ENCODE data around the gene C2CD5. TPM values are rescaled to one million over a fixed set of nuclear protein-coding genes. Genes with fewer than 3 reads are reported as not detected.

The C2CD5 gene
- total RNA-seq, 1 donor from 2014 or later, result 38.0 TPM

DNA sequence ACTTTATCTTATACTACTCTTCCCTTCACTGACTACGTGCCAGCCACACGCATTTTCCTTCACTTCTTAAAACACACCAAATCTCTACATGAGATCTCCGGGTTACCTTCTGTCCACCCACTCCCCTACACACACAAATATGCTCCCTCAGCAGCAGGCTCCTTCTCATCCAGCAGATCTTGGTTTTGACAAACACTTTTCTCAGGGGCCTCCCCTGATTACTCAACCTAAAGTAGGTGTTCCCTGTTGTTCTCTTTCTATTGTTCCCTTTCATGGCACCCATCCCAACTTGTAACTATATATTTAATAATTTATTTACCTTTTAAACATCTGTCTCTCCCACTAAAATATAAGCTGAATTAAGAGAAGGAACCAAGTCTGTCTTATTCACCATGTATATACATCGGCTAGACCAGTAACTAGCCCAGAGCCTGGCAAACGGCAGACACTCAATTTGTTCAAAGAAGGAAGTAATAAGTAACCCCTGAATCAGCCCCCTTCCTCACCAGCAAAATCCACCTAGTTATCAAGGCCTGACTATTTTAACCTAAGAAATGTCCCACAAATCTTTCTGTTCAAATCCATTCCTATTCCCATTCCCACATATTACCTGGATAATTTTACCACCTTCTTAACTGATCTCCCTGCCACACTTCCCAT is 2.7 kb downstream of the C2CD5 start:
- H3K4me3 ChIP-seq, result no peak overlapping the region
- H3K36me3 ChIP-seq, result no peaks in the 10 kb centered on the region
- no peak for DNase-seq
- H3K27me3 ChIP-seq, result no peaks in the 10 kb centered on the region
- H3K4me1 ChIP-seq, result peaks cover 52% of the 10 kb centered on the region
- intact Hi-C loops (cut with DNase I), result no loop called here
- ATAC-seq, result no peak
- TF ChIP-seq, protein P1, sequence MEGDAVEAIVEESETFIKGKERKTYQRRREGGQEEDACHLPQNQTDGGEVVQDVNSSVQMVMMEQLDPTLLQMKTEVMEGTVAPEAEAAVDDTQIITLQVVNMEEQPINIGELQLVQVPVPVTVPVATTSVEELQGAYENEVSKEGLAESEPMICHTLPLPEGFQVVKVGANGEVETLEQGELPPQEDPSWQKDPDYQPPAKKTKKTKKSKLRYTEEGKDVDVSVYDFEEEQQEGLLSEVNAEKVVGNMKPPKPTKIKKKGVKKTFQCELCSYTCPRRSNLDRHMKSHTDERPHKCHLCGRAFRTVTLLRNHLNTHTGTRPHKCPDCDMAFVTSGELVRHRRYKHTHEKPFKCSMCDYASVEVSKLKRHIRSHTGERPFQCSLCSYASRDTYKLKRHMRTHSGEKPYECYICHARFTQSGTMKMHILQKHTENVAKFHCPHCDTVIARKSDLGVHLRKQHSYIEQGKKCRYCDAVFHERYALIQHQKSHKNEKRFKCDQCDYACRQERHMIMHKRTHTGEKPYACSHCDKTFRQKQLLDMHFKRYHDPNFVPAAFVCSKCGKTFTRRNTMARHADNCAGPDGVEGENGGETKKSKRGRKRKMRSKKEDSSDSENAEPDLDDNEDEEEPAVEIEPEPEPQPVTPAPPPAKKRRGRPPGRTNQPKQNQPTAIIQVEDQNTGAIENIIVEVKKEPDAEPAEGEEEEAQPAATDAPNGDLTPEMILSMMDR (IDR thresholded peaks at IDR 0.05), result no peak
- H3K9me3 ChIP-seq, result no peaks in the 10 kb centered on the region
- H3K27ac ChIP-seq, result no peak overlapping the region

DNA sequence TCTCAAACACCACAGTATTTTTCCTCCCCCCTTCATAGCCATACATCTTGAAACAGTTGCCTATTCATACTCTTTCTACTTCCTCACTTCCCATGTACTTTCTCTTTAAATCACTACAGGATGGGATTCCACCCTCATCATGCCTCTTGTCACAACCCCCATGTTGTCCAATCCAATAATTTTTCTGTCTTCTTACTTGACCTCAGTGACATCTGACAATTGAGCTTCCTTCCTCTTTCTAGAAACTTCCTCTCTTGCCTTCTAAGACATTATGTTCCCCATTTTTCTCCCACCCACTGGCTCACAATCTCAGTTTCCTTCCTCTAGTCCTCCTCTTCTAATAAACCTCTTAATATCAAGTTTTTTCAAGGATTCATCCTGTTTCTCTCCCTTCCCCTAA is 5.3 kb downstream of the C2CD5 start:
- H3K9me3 ChIP-seq, result no peaks in the 10 kb centered on the region
- no peaks in the 10 kb centered on the region for H3K27me3 ChIP-seq
- peaks cover 52% of the 10 kb centered on the region for H3K4me1 ChIP-seq
- peak overlapping the region; percentile 27 for H3K27ac ChIP-seq
- TF ChIP-seq, protein P1 (IDR thresholded peaks at IDR 0.05), result no peak
- DNase-seq, result no peak
- H3K4me3 ChIP-seq, result no peak overlapping the region
- ATAC-seq, result peak; percentile 74
- H3K36me3 ChIP-seq, result peaks cover 6% of the 10 kb centered on the region
- intact Hi-C loops (cut with DNase I), result no loop called here

DNA sequence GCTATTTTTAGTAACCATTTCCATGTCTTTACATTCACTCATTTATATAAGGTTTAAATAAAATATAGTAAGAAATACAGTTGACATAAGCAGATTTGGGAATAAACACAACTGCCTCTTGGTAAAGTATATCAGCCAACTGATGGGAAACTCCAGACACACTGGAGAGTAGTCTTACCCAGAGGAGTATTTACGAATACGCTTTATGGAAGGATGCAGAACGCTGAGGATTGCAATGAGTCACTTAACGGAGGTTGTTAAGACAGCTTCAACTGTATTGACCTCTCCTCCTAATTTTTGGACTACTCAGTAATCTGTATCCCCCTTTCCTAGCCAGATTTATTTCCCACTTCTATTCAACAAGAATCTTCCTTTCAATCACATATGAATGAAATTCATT is 6.0 kb downstream of the C2CD5 start:
- intact Hi-C loops (cut with DNase I), result no loop called here
- ATAC-seq, result peak; percentile 33
- Histone ChIP-seq H3K9me3 (no peaks in the 10 kb centered on the region), H3K4me3 (no peak overlapping the region), H3K27me3 (no peaks in the 10 kb centered on the region), H3K4me1 (peaks cover 52% of the 10 kb centered on the region), H3K27ac (no peak overlapping the region), H3K36me3 (peaks cover 10% of the 10 kb centered on the region)
- TF ChIP-seq, protein P1 (IDR thresholded peaks at IDR 0.05), result no peak
- DNase-seq, result no peak

DNA sequence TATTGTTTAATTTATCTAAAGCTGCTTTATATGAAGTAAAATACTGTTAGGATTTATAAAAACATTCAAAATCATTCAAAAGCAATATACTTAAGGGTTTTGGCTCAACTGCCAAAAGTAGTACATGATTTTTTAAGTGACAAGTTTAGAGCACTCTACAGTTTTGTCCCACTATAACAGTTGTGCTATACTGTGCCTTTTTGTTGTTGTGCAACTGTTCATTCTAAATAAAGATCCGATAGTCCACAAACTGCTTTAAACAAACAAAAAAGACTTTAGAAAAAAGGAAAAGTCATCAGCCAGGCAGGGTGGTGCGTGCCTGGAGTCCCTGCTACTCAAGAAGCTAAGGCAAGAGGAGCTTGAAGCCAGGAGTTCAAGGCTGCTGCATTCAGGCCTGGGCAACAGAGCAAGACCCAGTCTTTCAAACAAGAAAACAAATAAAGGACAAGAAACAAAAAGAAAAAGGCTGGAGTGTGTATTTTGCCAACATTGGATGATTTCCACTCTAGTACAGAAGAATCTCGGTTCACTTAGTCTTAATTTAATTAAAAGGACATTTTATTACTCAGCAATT is 7.3 kb downstream of the C2CD5 start:
- Histone ChIP-seq H3K27me3 (no peaks in the 10 kb centered on the region), H3K9me3 (no peaks in the 10 kb centered on the region), H3K4me3 (no peak overlapping the region), H3K36me3 (peaks cover 21% of the 10 kb centered on the region), H3K4me1 (peaks cover 40% of the 10 kb centered on the region), H3K27ac (no peak overlapping the region)
- intact Hi-C loops (cut with DNase I), result no loop called here
- ATAC-seq (no peak), DNase-seq (no peak)
- TF ChIP-seq, protein P1 (IDR thresholded peaks at IDR 0.05), result no peak

DNA sequence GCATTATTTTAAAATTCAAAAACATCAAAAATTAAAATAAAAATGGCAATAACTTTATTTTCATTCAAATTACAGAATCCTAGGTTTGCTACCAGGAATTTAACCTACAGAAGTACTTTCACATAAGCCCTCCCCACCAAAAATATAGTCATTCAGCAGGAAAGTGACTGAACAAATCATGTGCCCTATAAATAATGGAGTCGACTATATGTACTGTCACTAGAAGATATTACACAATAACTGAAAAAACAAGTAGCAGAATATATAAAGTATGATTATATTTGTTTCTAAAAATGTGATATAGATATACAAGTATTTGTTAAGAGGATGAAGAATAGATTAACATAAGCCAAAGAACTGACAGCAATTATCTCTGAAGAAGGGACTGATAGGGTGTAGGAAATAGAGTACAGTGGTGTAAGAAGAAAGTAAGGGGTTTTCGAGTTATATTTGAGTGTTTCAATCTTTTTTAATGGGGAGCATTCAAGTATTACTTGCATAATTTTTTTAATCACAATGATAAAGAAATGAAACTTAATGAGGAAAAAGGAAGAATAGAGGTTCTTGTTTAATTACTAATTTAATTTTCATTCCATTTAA is 7.9 kb downstream of the C2CD5 start:
- ATAC-seq (no peak), DNase-seq (no peak)
- peaks cover 34% of the 10 kb centered on the region for H3K4me1 ChIP-seq
- H3K27me3 ChIP-seq, result no peaks in the 10 kb centered on the region
- H3K27ac ChIP-seq, result no peak overlapping the region
- TF ChIP-seq, protein P1 (IDR thresholded peaks at IDR 0.05), result no peak
- peaks cover 26% of the 10 kb centered on the region for H3K36me3 ChIP-seq
- intact Hi-C loops (cut with DNase I), result no loop called here
- no peak overlapping the region for H3K4me3 ChIP-seq
- no peaks in the 10 kb centered on the region for H3K9me3 ChIP-seq

All from upper lobe of right lung (tissue), 1 donor.